Esophagus squamous epithelium (tissue), 4 donors: ENCODE data around the gene LGALS7.
"Not testable (repeated sequence)": the region's sequence is repeated elsewhere in the genome, so short reads cannot be mapped to it uniquely, and the experiment has no call there.

Source experiments
- POLR2A ChIP-seq, 4 donors: fragments of 450-650 bp; IDR thresholded peaks; one replicate each; pipeline ENCODE4 v1.6.1; 2017; ENCODE audit warnings: antibody characterized with exemption in 4 of 4, mild to moderate bottlenecking in 4 of 4, moderate library complexity in 3 of 4
- TF ChIP-seq, protein P1 (sequence below), 6 experiments: fragments of 450-650 bp in 4 of 6; fragments of 200-600 bp in 2 of 6; sonication (generic) in 2 of 6; IDR thresholded peaks; one replicate each; pipeline ENCODE4 v1.5.1; 2016 to 2019; ENCODE audit warnings: antibody characterized with exemption in 6 of 6, mild to moderate bottlenecking in 4 of 6, moderate library complexity in 4 of 6

DNA sequence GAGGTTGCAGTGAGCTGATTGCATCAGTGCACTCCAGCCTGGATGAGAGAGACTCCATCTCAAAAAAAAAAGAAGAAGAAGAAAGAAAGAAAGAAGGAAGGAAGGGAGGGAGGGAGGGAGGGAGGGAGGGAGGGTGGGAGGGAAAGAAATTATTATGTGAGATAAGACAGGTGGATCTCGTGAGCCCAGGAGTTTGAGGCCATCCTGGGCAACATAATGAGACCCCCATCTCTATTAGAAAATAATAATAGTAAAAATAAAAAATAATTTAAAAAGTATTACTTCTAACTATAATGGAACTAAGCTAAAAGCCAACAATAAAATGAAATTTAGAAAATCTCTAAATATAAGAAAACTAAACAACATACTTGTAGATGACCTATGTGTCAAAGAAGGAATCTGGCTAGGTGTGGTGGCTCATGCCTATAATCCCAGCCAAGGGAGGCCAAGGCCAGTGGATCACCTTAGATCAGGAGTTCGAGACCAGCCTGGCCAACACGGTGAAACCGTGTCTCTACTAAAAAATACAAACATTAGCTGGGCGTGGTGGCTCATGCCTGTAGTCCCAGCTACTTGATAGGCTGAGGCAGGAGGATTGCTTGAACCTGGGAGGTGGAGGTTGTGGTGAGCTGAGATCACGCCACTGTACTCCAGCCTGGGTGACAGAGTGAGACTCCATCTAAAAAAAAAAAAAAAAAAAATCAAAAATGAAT is 12.4 kb downstream of the LGALS7 start:
- TF ChIP-seq, protein P1, sequence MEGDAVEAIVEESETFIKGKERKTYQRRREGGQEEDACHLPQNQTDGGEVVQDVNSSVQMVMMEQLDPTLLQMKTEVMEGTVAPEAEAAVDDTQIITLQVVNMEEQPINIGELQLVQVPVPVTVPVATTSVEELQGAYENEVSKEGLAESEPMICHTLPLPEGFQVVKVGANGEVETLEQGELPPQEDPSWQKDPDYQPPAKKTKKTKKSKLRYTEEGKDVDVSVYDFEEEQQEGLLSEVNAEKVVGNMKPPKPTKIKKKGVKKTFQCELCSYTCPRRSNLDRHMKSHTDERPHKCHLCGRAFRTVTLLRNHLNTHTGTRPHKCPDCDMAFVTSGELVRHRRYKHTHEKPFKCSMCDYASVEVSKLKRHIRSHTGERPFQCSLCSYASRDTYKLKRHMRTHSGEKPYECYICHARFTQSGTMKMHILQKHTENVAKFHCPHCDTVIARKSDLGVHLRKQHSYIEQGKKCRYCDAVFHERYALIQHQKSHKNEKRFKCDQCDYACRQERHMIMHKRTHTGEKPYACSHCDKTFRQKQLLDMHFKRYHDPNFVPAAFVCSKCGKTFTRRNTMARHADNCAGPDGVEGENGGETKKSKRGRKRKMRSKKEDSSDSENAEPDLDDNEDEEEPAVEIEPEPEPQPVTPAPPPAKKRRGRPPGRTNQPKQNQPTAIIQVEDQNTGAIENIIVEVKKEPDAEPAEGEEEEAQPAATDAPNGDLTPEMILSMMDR (IDR thresholded peaks at IDR 0.05) = not testable (repeated sequence)
- not testable (repeated sequence) for TF ChIP-seq POLR2A (IDR thresholded peaks at IDR 0.05)
